Adrenal gland (tissue), 12 donors: Measurements from ENCODE around the gene PTPRN2. TPM values are rescaled to one million over a fixed set of nuclear protein-coding genes. Genes with fewer than 3 reads are reported as not detected.

Experiments used
- DNase-seq, 7 donors: peaks; one replicate each; pipeline ENCODE4 v3.0.0-alpha.2; 2019 to 2020
- H3K27ac ChIP-seq, 5 donors: fragments of 200-600 bp; sonication (generic) in 4 of 5; 1 replicate in 3 of 5; 2 replicates in 2 of 5; pipeline versions ENCODE4 v1.5.1 to v1.8.0; 2016 to 2020; ENCODE audit warnings: mild to moderate bottlenecking in 1 of 5
- H3K27me3 ChIP-seq: fragments of 200-600 bp; 2 replicates; pipeline ENCODE4 v1.8.0; 2021
- H3K36me3 ChIP-seq, 2 donors: fragments of 200-600 bp; replicated peaks in 1 of 2; 1 replicate in 1 of 2; 2 replicates in 1 of 2; pipeline versions ENCODE4 v1.5.1 to v1.8.0; 2018 to 2022
- H3K4me1 ChIP-seq, 2 donors: fragments of 200-600 bp; replicated peaks in 1 of 2; 1 replicate in 1 of 2; 2 replicates in 1 of 2; pipeline versions ENCODE4 v1.5.1 to v1.8.0; 2018 to 2021
- H3K4me3 ChIP-seq, 4 donors: fragments of 200-600 bp; sonication (generic) in 3 of 4; one replicate each; pipeline ENCODE4 v1.5.1; 2016 to 2018
- H3K9me3 ChIP-seq, 3 donors: fragments of 200-600 bp; sonication (generic) in 1 of 3; replicated peaks in 1 of 3; 1 replicate in 2 of 3; 2 replicates in 1 of 3; pipeline versions ENCODE4 v1.5.1 to v1.8.0; 2016 to 2021
- POLR2A ChIP-seq, 2 donors: fragments of 450-650 bp; IDR thresholded peaks; one replicate each; pipeline ENCODE4 v1.6.1; 2017; ENCODE audit warnings: antibody characterized with exemption in 2 of 2, mild to moderate bottlenecking in 2 of 2, moderate library complexity in 1 of 2
- WGBS, 4 donors: extraction: QIAGEN DNeasy Blood & Tissue Kit in 2 of 4; methylation state at CpG; one replicate each; pipeline versions ENCODE4 v1.1.5 to v1.1.7; 2013 to 2017; 5-methylcytosine and 5-hydroxymethylcytosine counted together
- intact Hi-C, 2 donors: fragments of 100-400 bp; cut with DNase I; formaldehyde crosslinking; loops; one replicate each; pipeline versions ENCODE4 v1.14.1 to v1.15.0; 2022 to 2023
- polyA plus RNA-seq, 3 donors: library from polyadenylated mRNA; stranded (reverse); fragments of 200-250 nt in 2 of 3; fragments of 350-450 nt in 1 of 3; fragmentation: Illumina TruSeq in 1 of 3; extraction: RNeasy Lipid Tissue Mini Kit (QIAGEN cat#74804) in 1 of 3; gene quantifications; one replicate each; pipeline ENCODE4 v1.2.3, GENCODE V29; 2013 to 2014
- total RNA-seq, 9 donors: library from RNA; depleted of rRNA in 4 of 9; stranded (reverse); fragments of >200 nt in 4 of 9; fragments of 120-200 nt in 1 of 9; fragmentation: NEBNext Ultra II Directional in 1 of 9; extraction: Animal tissue kit (Norgen Biotek cat#: 25700) in 1 of 9; gene quantifications; one replicate each; pipeline versions ENCODE4 v1.1.0 to v1.2.4, GENCODE V29; 2013 to 2023
- TF ChIP-seq, protein P1 (sequence below), 6 experiments: fragments of 450-650 bp in 4 of 6; fragments of 200-600 bp in 2 of 6; sonication (generic) in 1 of 6; IDR thresholded peaks; 1 replicate in 5 of 6; 2 replicates in 1 of 6; pipeline versions ENCODE4 v1.5.1 to v1.8.0; 2016 to 2021; ENCODE audit warnings: antibody characterized with exemption in 6 of 6, mild to moderate bottlenecking in 2 of 6, moderate library complexity in 1 of 6
- donor health status: healthy with polysubstance abuse.
- donor health status: Bipolar disorder and iron deficiency.
- donor health status: DM: yes; HTN: yes; CAD: no.
- donor health status: DM: no; HTN: no; CAD: no.
- donor health status: DM: no; HTN: no; CAD: no.
- donor health status: DM: yes; HTN: yes; CAD: no.

The PTPRN2 gene
- total and polyA plus RNA-seq, 12 donors, result 2.2 to 16.2 (median 3.4) TPM

DNA sequence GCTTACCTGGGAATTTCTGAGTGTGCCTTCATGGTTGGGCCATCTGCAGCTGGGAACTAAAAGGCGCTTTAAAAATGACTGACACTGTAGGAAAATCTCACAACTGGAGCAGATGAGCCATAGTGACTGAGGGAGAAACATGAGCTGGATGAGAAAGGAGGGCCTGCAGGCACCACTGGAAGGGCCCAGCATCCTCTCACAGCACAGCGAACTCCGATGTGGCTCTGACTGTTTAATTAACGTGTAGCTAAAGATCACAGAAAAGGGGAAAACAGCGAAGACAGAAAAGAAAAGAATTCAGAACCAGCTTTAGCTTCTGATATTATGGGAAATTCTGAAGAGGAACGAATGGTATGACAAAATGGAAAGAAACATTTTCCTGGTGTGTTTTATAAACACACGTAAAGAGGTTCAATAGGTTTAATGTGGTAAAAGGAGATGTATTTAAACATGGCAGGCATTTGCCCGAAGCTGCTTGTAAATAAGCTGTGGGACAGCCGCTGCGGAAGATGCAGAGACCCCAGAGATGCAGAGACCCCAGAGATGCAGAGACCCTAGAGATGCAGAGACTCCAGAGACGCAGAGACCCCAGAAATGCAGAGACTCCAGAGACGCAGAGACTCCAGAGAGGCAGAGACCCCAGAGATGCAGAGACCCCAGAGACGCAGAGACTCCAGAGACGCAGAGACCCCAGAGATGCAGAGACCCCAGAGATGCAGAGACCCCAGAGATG is 534.3 kb downstream of the PTPRN2 start:
- no peak for DNase-seq
- H3K9me3 ChIP-seq, result no peaks in the 10 kb centered on the region
- TF ChIP-seq, protein P1, sequence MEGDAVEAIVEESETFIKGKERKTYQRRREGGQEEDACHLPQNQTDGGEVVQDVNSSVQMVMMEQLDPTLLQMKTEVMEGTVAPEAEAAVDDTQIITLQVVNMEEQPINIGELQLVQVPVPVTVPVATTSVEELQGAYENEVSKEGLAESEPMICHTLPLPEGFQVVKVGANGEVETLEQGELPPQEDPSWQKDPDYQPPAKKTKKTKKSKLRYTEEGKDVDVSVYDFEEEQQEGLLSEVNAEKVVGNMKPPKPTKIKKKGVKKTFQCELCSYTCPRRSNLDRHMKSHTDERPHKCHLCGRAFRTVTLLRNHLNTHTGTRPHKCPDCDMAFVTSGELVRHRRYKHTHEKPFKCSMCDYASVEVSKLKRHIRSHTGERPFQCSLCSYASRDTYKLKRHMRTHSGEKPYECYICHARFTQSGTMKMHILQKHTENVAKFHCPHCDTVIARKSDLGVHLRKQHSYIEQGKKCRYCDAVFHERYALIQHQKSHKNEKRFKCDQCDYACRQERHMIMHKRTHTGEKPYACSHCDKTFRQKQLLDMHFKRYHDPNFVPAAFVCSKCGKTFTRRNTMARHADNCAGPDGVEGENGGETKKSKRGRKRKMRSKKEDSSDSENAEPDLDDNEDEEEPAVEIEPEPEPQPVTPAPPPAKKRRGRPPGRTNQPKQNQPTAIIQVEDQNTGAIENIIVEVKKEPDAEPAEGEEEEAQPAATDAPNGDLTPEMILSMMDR (IDR thresholded peaks at IDR 0.05), result no peak
- TF ChIP-seq POLR2A (IDR thresholded peaks at IDR 0.05), result no peak
- no peak overlapping the region for H3K27ac ChIP-seq
- no peaks in the 10 kb centered on the region for H3K4me1 ChIP-seq
- no peaks in the 10 kb centered on the region for H3K27me3 ChIP-seq
- no peaks in the 10 kb centered on the region for H3K36me3 ChIP-seq
- intact Hi-C loops, result no loop called here
- WGBS, 4 donors, result 83 to 86% (median 85%) methylated on average over 12 to 14 of the region's 14 CpGs
- no peak overlapping the region for H3K4me3 ChIP-seq

DNA sequence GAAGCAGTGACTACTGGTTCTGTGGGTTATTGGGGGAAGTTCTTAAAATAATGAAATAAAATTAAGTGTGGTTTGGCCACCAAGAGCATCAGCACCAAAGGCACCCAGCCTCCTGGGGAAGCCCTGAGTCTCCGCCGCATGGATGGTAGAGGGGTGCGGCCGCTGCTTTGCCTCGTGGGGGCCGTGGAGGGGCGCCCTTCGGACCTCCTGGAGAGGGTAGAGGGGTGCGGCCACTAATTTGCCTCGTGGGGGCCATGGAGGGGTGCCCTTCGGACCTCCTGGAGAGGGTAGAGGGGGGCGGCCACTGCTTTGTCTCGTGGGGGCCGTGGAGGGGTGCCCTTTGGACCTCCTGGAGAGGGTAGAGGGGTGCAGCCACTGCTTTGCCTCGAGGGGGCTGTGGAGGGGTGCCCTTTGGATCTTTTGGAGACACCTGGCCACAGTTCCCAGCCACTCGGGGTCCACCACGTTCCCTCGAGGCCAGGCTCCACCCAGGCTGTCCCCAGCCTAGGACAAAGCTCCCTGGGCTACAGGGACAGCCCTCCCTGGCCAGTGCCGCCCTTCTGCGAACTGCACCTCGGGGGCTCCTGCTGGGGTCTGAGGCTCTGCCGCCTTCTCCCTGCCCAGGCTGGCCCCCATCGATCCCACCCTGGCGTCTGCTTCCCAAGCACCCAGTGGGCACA is 535.1 kb downstream of the PTPRN2 start:
- DNase-seq, result no peak
- H3K27ac ChIP-seq, result no peak overlapping the region
- no peaks in the 10 kb centered on the region for H3K27me3 ChIP-seq
- H3K36me3 ChIP-seq, result no peaks in the 10 kb centered on the region
- intact Hi-C loops, result no loop called here
- WGBS, 4 donors, result 85 to 92% (median 86%) methylated on average over 13 to 24 of the region's 24 CpGs
- no peak overlapping the region for H3K4me3 ChIP-seq
- no peaks in the 10 kb centered on the region for H3K9me3 ChIP-seq
- no peaks in the 10 kb centered on the region for H3K4me1 ChIP-seq
- TF ChIP-seq, protein P1 (IDR thresholded peaks at IDR 0.05), result no peak
- TF ChIP-seq POLR2A (IDR thresholded peaks at IDR 0.05), result no peak

DNA sequence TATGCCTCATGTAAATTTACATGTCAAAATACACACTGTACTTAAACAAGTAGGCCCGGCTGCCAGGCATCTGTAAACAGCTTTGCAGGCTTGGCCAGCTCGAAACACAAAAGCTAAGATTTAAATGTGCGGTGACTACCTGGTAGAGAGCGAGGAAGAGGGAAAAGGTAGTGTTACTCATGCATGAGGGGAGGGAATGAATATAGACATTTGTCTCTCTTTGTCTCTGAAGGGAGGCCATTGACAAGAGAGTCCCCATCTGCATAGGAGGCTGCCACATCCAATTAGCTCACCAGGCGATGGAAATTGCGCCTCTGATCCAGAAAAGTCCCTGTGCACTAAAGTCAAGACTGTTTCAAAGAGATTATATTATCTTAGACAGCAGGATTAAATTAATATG is 535.8 kb downstream of the PTPRN2 start:
- Histone ChIP-seq H3K27me3 (no peaks in the 10 kb centered on the region), H3K27ac (no peak overlapping the region), H3K9me3 (no peaks in the 10 kb centered on the region), H3K4me1 (no peaks in the 10 kb centered on the region), H3K36me3 (no peaks in the 10 kb centered on the region), H3K4me3 (no peak overlapping the region)
- DNase-seq, result no peak
- TF ChIP-seq POLR2A (IDR thresholded peaks at IDR 0.05), result no peak
- TF ChIP-seq, protein P1 (IDR thresholded peaks at IDR 0.05), result no peak
- WGBS, 4 donors, result 72 to 89% (median 81%) methylated on average over 6 of the region's 6 CpGs
- intact Hi-C loops, result no loop called here

DNA sequence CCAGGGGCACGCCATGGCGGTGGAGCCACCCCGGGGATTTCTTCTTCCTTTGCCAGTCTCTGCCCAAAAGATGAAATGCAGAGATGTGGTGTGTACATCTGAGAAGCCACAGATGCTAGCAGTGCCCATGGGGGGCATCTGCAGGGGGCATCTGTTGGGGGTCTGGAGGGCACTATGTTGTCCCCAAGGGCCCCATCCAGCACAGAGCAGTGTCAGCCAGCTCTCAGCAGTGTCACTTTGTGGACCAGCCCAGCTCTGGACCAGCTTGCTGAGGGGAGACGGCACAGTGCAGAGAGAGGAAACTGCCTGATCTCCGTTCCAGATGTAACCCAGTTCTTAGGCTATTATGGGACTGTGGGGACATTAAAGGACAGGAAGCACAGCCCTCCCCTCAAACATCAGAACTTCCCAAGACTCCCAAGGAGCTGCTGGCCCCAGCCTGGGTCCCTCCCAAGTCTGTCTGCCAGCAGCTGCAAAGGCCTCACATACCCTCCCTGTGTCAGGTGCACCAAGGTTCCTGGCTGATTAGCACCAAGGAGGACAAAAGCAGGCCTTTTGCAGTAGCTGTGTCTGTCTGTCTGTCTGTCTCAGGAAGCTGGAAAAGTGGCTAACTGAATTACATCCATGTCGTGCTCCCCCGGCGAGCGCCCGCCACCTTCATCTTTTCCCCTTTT is 536.5 kb downstream of the PTPRN2 start:
- DNase-seq, result no peak
- intact Hi-C loops, result no loop called here
- WGBS, 4 donors, result 79 to 87% (median 84%) methylated on average over 7 to 10 of the region's 10 CpGs

More for the DNA sequence above, 536.5 kb downstream of the PTPRN2 start:
- no peaks in the 10 kb centered on the region for H3K27me3 ChIP-seq
- no peak overlapping the region for H3K4me3 ChIP-seq
- TF ChIP-seq POLR2A (IDR thresholded peaks at IDR 0.05), result no peak
- TF ChIP-seq, protein P1 (IDR thresholded peaks at IDR 0.05), result no peak
- H3K9me3 ChIP-seq, result no peaks in the 10 kb centered on the region
- no peak overlapping the region for H3K27ac ChIP-seq
- no peaks in the 10 kb centered on the region for H3K4me1 ChIP-seq
- no peaks in the 10 kb centered on the region for H3K36me3 ChIP-seq
